Cerebellar nuclear complex (tissue), 1 donor: ENCODE measurements around the gene CD58.

Source experiments
- DNase-seq, 2 experiments: peaks; one replicate each; lab custom pipeline; 2025; lab: John Stamatoyannopoulos, UW

CD58 gene

DNA sequence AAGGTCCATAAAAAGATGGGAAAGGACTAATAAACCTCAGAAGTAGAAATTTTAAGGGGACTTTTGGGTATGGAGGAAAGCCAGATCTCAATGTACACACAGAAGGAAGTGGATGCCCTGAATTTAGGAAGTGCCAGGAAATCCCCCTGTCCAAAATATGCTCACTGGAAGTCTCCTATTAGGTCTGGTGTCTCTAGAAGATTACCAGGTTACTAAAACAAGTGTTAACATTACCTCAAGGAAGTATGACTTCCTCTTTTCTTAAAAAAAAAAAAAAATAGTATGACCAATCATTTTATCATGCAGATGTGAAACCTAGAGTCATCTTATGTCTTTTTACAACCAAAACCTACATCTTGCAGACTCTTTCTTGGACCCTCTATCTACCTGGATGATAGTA, 30.7 kb downstream of the CD58 start:
- DNase-seq: no peak

- no peak for DNase-seq
These were observed 32.3 kb downstream of the CD58 start for GRCh38 chr1:116538544-116538943.

DNA sequence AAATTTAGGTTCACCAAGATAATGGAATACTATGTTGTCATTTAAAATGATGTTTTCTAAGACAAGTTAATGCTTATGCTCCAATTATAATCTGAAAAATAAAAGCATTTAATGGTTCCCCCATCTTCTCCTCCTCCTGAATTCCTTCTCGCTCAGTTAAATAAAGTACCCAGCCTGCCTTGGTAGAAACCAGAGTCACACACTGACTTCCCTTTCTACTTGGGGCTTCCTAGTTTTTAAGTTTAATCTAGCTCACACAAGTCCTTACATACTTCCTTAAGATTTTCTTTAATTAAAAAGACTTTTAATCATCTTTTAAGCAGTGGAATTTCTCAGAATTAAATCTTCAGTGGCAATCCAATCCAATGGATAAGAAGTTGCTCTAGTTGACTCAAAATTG, 32.9 kb downstream of the CD58 start:
- DNase-seq: no peak

GRCh38 chr1:116537040-116537831, 33.6 kb downstream of the CD58 start:
- no peak for DNase-seq

- no peak for DNase-seq
These were observed 36.6 kb downstream of the CD58 start for GRCh38 chr1:116534014-116534739.

DNA sequence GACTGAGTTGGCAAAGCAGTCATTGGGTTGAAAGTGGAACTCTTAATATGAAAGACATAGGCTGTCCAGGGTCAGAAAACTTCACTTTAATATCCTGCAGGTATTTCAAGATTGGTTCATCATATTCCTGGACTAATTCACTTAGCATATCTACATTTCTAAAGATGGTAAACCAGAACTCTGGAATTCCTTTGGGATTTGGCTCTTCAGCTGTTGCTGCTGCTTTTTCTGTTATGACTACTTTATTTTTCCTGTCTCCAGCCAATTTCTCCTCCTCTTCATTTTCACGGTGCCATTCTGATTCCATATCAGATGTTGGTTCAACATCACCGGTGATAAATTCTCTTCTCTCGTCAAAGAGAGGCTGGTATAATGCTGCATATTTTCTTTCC, 37.4 kb downstream of the CD58 start:
- no peak for DNase-seq

GRCh38 chr1:116532671-116533428, 38.0 kb downstream of the CD58 start:
- DNase-seq: no peak

DNA sequence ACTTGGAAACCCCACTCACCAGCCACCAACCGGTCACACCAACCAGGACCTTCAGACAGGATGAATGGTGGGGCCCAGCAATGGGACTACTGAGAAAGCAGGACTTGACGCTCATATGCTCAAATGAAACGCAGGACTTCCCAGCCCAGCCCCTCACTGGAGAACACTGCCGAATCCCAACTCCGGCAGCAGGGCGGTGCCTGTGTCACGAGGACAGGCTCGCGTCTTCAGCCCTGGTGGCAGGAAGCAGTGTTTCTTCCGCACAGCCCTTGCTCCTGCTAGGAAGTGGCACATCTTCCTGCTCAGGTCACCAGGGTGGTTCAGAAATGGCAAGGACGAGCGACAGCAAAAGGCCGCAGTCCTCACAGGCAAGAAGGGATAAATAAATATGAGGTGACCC, 38.9 kb downstream of the CD58 start:
- no peak for DNase-seq

GRCh38 chr1:116529681-116530080, 41.1 kb downstream of the CD58 start:
- DNase-seq: no peak

- DNase-seq: no peak
These were observed 41.6 kb downstream of the CD58 start for GRCh38 chr1:116529199-116529631.

DNA sequence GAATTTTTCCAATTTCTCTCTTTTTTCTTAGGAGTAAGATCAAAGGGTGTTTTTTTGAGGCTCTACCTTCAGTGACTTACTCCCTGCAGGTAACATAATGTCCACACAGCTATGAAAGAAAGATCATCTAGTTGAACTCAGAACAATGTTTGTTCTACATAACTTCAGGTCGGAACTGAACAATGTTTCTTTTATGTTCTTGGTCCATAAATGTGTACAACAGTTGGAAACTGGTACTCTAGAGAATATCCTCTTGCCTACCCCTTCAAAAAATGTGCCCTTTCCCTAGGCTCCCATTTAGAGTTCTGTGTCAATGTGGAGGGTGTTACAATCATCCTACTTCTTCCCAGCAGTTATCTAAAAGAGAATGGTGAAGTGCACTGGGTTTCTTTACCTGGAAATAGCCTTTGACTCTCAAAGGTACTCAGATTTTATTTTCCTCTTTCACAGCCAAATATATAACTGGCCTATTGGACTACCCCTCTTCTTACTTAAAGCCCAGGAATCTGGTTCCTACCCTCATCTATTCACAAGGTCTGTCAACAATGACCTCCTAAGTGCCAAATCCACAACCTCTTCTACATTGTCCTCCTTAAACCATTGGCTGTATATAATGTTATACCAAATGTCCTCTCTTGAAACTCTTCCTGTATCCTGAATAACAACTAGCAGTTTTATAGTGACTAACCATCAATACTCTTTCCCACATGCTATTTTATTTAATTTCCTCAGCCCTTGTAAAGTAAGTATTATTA, 42.3 kb downstream of the CD58 start:
- no peak for DNase-seq

DNA sequence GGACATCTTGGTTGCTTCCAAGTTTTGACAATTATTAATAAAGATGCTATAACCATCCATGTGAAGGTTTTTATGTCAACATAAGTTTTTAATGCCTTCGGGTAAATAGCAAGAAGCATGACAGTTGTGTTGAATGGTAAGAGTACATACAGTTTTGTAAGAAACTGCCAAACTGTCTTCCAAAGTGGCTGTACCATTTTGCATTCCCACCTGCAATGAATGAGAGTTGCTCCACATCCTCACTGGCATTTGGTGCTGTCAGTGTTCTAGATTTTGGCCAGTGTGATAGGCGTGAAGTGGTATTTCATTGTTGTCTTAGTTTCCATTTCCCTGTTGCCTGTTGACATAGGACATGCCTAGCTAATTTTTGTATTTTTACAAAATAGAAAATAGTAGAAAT, 45.4 kb downstream of the CD58 start:
- no peak for DNase-seq

DNA sequence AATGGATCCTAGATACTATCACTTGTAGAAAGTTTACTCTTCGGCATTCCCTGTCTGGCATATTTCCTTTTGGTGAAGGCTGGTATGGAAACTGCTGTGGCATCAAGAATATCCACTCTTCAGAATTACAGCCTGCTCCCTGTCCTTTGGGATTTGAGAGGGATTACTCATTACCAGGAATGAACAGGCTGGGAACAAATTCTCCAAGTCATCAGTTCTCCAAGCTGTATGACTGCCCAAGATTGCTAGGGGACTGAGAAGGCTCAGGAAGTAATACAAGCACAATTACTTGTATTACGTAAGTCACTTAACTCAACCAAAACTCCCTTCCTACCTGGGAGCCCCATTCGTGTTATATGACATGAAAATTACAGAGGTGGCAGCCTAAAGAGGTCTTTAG, 49.6 kb downstream of the CD58 start:
- no peak for DNase-seq

DNA sequence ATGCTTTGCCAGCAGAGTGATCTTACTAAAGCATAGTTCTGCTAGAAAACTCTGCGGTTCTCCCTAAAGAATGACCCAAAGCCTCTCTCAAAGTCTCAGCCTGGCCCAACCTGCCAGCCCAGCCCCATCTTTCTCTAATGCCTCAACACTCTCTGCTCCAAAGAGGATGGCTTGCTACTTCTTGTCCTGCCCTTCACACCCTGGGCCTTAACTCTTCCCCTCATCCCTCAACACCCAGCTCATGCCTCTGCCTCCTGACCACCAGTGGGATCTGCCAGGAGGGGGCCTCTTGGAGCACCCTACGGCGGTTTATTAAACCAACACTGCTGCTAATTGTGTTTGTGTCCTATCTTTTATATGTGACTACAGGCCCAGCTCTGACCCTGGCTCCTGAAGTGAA, 52.4 kb downstream of the CD58 start:
- no peak for DNase-seq

DNA sequence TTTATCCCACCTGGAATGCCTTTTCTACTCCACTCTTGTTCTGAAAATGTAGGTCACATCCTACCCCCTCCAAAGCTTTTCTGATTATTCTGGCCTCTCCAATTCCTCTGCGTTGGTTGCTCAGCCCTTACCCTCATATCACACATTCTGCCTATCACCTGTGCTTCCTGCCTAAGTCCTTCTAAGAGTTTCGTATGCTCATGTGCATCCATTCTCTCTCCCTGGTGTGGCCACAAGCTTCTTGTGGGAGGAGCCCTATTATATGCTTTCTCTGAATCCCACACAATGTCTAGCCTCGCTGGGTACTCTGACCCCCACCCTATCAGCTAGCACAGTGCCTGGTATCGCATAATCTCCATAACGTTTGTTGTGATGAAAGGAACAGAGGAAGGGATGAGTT, 54.2 kb downstream of the CD58 start:
- DNase-seq: no peak

DNA sequence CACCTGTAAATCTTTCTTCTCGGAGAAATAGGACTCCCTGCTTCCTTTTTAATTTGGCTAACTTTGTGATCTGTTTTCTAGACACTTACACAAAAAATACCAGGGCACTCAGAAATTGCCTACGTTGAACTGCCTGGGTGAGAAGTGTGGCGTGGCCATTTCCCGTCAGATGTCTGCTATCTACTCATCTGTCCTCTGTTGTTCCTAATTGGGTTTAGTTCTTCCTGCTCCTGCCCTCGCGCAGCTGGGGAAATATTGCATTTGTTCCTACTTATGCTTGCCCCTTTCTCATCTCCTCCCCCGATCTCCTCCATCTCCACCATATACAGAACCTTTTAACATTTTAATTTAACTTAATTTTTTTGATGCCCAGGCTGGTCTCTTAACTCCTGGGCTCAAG, 55.1 kb downstream of the CD58 start:
- DNase-seq: no peak

DNA sequence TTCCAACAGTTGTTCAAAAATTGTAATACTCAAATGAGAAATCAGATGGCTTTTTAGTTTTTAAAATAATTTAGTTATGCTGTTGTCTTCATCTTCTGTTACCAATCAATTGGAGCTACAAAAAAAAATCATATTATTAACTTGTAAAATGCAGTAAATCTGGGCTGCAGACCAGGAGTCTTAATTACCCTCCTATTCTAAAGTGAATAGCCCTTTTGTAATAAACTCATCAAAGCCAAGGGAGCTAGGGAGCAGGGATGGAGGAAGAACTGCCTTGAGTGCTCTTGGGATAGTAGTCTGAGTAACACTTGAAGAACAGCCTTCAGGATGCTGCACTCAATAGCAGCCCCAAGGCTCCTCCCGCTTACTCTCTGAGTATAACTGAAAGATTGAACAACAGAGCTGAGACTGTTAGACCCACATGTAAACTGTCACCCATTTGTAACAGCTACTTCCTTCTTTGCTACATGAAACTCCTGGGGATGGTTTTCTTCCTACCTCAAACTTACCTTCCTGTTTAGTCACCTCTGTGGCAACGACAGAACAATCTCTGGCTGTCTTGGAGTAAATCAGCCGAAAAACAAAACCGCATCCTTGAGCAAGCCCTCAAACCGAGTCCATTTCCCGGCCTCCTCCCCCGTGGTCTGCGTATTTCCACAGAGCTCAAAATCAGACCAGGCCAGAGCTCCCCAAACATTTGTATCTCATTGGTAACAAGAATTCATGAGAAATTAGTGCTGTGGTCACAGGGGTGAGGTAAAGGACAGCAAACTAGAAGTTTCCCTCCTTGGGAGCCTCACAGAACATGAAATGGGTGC, 55.9 kb downstream of the CD58 start:
- no peak for DNase-seq

DNA sequence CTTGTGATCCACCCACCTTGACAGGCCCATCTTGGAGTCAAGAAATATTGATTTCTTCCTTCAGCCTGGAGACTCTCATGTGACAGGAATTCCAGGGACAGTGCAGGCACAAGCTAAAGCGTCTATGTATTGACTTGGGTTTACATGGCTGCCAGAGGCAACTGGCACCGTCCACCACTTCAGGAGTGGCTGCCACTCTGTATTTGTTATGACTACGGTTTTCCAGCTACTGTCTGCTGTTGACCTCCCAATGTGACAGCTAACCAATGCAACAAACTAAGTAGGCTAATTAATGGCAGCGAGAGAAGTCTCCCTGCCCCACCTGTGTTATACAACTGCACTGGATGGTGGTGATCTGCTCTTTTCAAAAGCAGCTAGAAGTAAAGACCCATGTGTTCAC, 56.9 kb downstream of the CD58 start:
- no peak for DNase-seq

DNA sequence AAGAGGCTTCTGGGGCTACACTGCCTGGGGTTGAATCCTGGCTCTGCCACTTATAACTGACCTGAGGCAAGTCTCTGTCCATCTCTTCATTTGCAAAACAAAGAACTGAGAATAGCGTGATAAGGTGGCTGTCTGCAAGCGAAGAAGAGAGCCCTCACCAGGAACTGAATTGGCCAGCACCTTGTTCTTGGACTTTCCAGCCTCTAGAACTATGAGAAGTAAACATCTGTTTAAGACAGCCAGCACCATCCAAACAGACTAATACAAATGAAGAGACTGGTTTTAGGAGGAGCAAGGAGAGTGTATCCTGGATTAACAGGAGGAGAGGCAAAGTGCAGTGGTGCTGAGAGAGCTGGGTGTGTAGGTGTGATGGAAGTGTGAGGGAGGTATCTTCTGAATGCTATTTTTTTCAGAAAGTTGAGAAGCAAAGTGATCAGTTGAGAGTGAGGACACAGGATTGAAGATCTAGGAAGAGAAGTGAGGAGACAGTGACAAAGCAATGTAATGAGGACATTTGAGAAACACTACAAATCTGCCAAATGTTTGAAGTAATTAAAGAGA, 59.3 kb downstream of the CD58 start:
- DNase-seq: no peak

GRCh38 chr1:116510361-116510760, 60.5 kb downstream of the CD58 start:
- DNase-seq: no peak
